HepG2 (cell line): ENCODE measurements around the gene ZNF800. TPM values are rescaled to one million over a fixed set of nuclear protein-coding genes. Genes with fewer than 3 reads are reported as not detected.

Experiments used
- AGO2 ChIP-seq: fragments of 200-400 bp; formaldehyde crosslinking; optimal IDR thresholded peaks from 2 replicates; pipeline ENCODE3; 2017; ENCODE audit warnings: mild to moderate bottlenecking, low read depth, low read length, moderate library complexity
- ARID4A ChIP-seq: sonication (generic); formaldehyde crosslinking; IDR thresholded peaks from 2 replicates; pipeline ENCODE4 v1.5.0; 2020; ENCODE audit warnings: mild to moderate bottlenecking, missing genetic modification reagents, borderline replicate concordance
- ATF7-NPFF ChIP-seq: sonication (generic); formaldehyde crosslinking; IDR thresholded peaks from 2 replicates; pipeline ENCODE4 v1.8.1; 2023; ENCODE audit warnings: mild to moderate bottlenecking, low read depth, missing genetic modification reagents, moderate library complexity
- BATF2 ChIP-seq: sonication (generic); formaldehyde crosslinking; IDR thresholded peaks from 2 replicates; pipeline ENCODE4 v1.8.0; 2022; ENCODE audit warnings: mild to moderate bottlenecking, missing genetic modification reagents, moderate library complexity
- CBX2 ChIP-seq, 2 experiments: fragments of 200-600 bp in 1 of 2; sonication (generic); formaldehyde crosslinking in 1 of 2; IDR thresholded peaks; 2 replicates each; pipeline versions ENCODE4 v1.7.0 to v1.8.1; 2018 to 2022; ENCODE audit warnings: low read depth in 2 of 2, low read length in 1 of 2, mild to moderate bottlenecking in 1 of 2, missing genetic modification reagents in 1 of 2
- CHD2 ChIP-seq: IDR thresholded peaks from 2 replicates; pipeline ENCODE4 v1.6.1; 2011; ENCODE audit warnings: low read depth, low read length, improper control_type of control experiment
- EEA1 ChIP-seq: sonication (generic); formaldehyde crosslinking; IDR thresholded peaks from 2 replicates; pipeline ENCODE4 v1.5.1; 2020; ENCODE audit warnings: mild to moderate bottlenecking, missing genetic modification reagents, borderline replicate concordance
- HNRNPLL ChIP-seq: fragments of 200-400 bp; formaldehyde crosslinking; IDR thresholded peaks from 2 replicates; pipeline ENCODE4 v1.6.1; 2017; ENCODE audit warnings: mild to moderate bottlenecking, low read depth, low read length; ENCODE audit not compliant: poor library complexity, severe bottlenecking
- KDM5A ChIP-seq: fragments of 200-600 bp; sonication (generic); IDR thresholded peaks from 2 replicates; pipeline ENCODE4 v1.7.0; 2018; ENCODE audit warnings: antibody characterized with exemption, mild to moderate bottlenecking, low read length, borderline replicate concordance
- MAFK ChIP-seq, 2 experiments: IDR thresholded peaks in 1 of 2; conservative IDR thresholded peaks in 1 of 2; 2 replicates each; pipeline ENCODE4 v1.6.1; 2011; ENCODE audit warnings: improper control_type of control experiment in 2 of 2, low read length in 2 of 2
- NR0B2 ChIP-seq: sonication (generic); formaldehyde crosslinking; IDR thresholded peaks from 2 replicates; pipeline ENCODE4 v1.4.0; 2020; ENCODE audit warnings: mild to moderate bottlenecking, missing genetic modification reagents
- PHF21A ChIP-seq: sonication (generic); formaldehyde crosslinking; IDR thresholded peaks from 2 replicates; pipeline ENCODE4 v1.5.0; 2020; ENCODE audit warnings: mild to moderate bottlenecking, missing genetic modification reagents
- SKI ChIP-seq: fragments of 450-650 bp; IDR thresholded peaks from one replicate; pipeline ENCODE4 v1.6.1; 2018; ENCODE audit warnings: mild to moderate bottlenecking; ENCODE audit not compliant: partially characterized antibody
- SPEN ChIP-seq: sonication (generic); formaldehyde crosslinking; IDR thresholded peaks from 2 replicates; pipeline ENCODE4 v1.5.1; 2020; ENCODE audit warnings: low read depth, mild to moderate bottlenecking, missing genetic modification reagents
- TFDP2 ChIP-seq: sonication (generic); formaldehyde crosslinking; IDR thresholded peaks from 2 replicates; pipeline ENCODE4 v1.4.0; 2020; ENCODE audit warnings: missing genetic modification reagents
- YEATS4 ChIP-seq: sonication (generic); formaldehyde crosslinking; IDR thresholded peaks from 2 replicates; pipeline ENCODE4 v1.4.0; 2020; ENCODE audit warnings: missing genetic modification reagents, borderline replicate concordance
- ZBTB25 ChIP-seq: IDR thresholded peaks from 2 replicates; pipeline ENCODE4 v1.6.1; 2018; ENCODE audit warnings: missing genetic modification reagents
- ZFY ChIP-seq: sonication (generic); formaldehyde crosslinking; IDR thresholded peaks from 2 replicates; pipeline ENCODE4 v1.4.0; 2020; ENCODE audit warnings: missing genetic modification reagents
- ZNF143 ChIP-seq: sonication (generic); formaldehyde crosslinking; IDR thresholded peaks from 2 replicates; pipeline ENCODE4 v1.4.0; 2020; ENCODE audit warnings: missing genetic modification reagents
- ZNF430 ChIP-seq: sonication (generic); formaldehyde crosslinking; IDR thresholded peaks from 2 replicates; pipeline ENCODE4 v1.9.0; 2021; ENCODE audit warnings: mild to moderate bottlenecking, missing genetic modification reagents
- ZNF564 ChIP-seq: sonication (generic); formaldehyde crosslinking; IDR thresholded peaks from 2 replicates; pipeline ENCODE4 v1.8.1; 2023; ENCODE audit warnings: mild to moderate bottlenecking, missing genetic modification reagents
- ZNF724P ChIP-seq: sonication (generic); formaldehyde crosslinking; IDR thresholded peaks from 2 replicates; pipeline ENCODE4 v1.8.0; 2022; ENCODE audit warnings: missing genetic modification reagents, borderline replicate concordance
- polyA plus RNA-seq, 8 experiments: library from polyadenylated mRNA; depleted of rRNA in 3 of 8; stranded (reverse) in 7 of 8; unstranded in 1 of 8; fragments of >200 nt; fragmentation: Illumina TruSeq in 4 of 8; extraction: Trizol in 4 of 8; gene quantifications; 2 replicates each; pipeline versions ENCODE4 v1.2.1 to v1.2.3, GENCODE V29; 2011 to 2016; ENCODE audit warnings: low read depth in 4 of 8, missing spikeins in 1 of 8, mixed read lengths in 1 of 8; ENCODE audit not compliant: insufficient read depth in 1 of 8
- total RNA-seq, 5 experiments: library from RNA; depleted of rRNA; stranded (reverse); fragments of >200 nt; fragmentation: Illumina TruSeq; extraction: Trizol; gene quantifications; 2 replicates each; pipeline ENCODE4 v1.2.3, GENCODE V29; 2016; ENCODE audit warnings: low read depth in 1 of 5

The ZNF800 gene
- total and polyA plus RNA-seq, 2 of the 13 experiments (the other 11 are each of a cell fraction or from before 2014, with no cell fraction given): 7.1 to 12.7 TPM

- peak; percentile 19; the same call in 1 of the 2 replicates for TF ChIP-seq TFDP2 (CRISPR knock-in tag)
- 0 out of 2 replicates have a peak, but pooled peaks have one; percentile 19 for TF ChIP-seq ZNF564 (CRISPR knock-in tag)
- peak; percentile 46 for TF ChIP-seq HNRNPLL
- no peak for TF ChIP-seq ZBTB25
- peak; percentile 44; the same call in 1 of the 2 replicates for TF ChIP-seq SPEN
- TF ChIP-seq YEATS4 (CRISPR knock-in tag): 0 out of 2 replicates have a peak, but pooled peaks have one; percentile 33
- peak; percentile 77 for TF ChIP-seq CHD2
- peak; percentile 54 for TF ChIP-seq SKI
- TF ChIP-seq NR0B2 (CRISPR knock-in tag): peak; percentile 27
- TF ChIP-seq ZNF430 (CRISPR knock-in tag): peak; percentile 89; the same call in 1 of the 2 replicates
- peak; percentile 56; the same call in 1 of the 2 replicates for TF ChIP-seq ZNF724P (CRISPR knock-in tag)
- TF ChIP-seq EEA1: 0 out of 2 replicates have a peak, but pooled peaks have one; percentile 63
- no peak for TF ChIP-seq CBX2 (IDR thresholded peaks at IDR 0.05; ENCODE audit: low read depth, low read length)
- TF ChIP-seq CBX2 (CRISPR knock-in tag; IDR thresholded peaks at IDR 0.05; ENCODE audit: low read depth): no peak
- peak; percentile 3; the same call in 1 of the 2 replicates for TF ChIP-seq ZFY
- no peak for TF ChIP-seq MAFK (conservative IDR thresholded peaks at IDR 0.05 in 1 of 2, IDR thresholded peaks at IDR 0.05 in 1 of 2; ENCODE audit: low read length in 2 of 2)
- 0 out of 2 replicates have a peak, but pooled peaks have one; percentile 9 for TF ChIP-seq ATF7-NPFF (CRISPR knock-in tag)
- TF ChIP-seq PHF21A (CRISPR knock-in tag): peak; percentile 15; the same call in 1 of the 2 replicates
- 0 out of 2 replicates have a peak, but pooled peaks have one; percentile 63 for TF ChIP-seq BATF2 (CRISPR knock-in tag)
- peak; percentile 87 for TF ChIP-seq AGO2
- TF ChIP-seq KDM5A: peak; percentile 67; the same call in 1 of the 2 replicates
- TF ChIP-seq ZNF143 (CRISPR knock-in tag): no peak
- peak; percentile 64; the same call in 1 of the 2 replicates for TF ChIP-seq ARID4A
Observed at GRCh38 chr7:127392182-127392565, 334 bp downstream of the ZNF800 start (continued).
